ACC112 (cell line): ENCODE results near the gene STAT3.
"Not testable (repeated sequence)": the region's sequence is repeated elsewhere in the genome, so short reads cannot be mapped to it uniquely, and the experiment has no call there.

Experiments
- H2AFZ ChIP-seq: fragments of 200-600 bp; sonication (generic); one replicate; pipeline ENCODE4 v1.6.0; 2017; ENCODE audit warnings: antibody characterized with exemption, low read length; ENCODE audit not compliant: unreplicated experiment
- H3K27ac ChIP-seq: fragments of 200-600 bp; sonication (generic); 2 replicates; pipeline ENCODE4 v1.5.1; 2014; ENCODE audit warnings: low read depth, mild to moderate bottlenecking, antibody characterized with exemption, low read length, moderate library complexity
- H3K27me3 ChIP-seq: fragments of 200-600 bp; sonication (generic); 2 replicates; pipeline ENCODE4 v1.6.1; 2014; ENCODE audit warnings: mild to moderate bottlenecking, antibody characterized with exemption, low read length, moderate library complexity, mixed read lengths; ENCODE audit not compliant: insufficient read depth
- H3K36me3 ChIP-seq: fragments of 200-600 bp; sonication (generic); 2 replicates; pipeline ENCODE4 v1.6.1; 2016; ENCODE audit warnings: mild to moderate bottlenecking, antibody characterized with exemption, low read length, moderate library complexity, mixed read lengths; ENCODE audit not compliant: insufficient read depth
- H3K4me1 ChIP-seq: fragments of 200-600 bp; sonication (generic); one replicate; pipeline ENCODE4 v1.6.1; 2016; ENCODE audit warnings: low read length, mixed read lengths; ENCODE audit not compliant: insufficient read depth, unreplicated experiment, control insufficient read depth
- H3K4me3 ChIP-seq: fragments of 200-600 bp; sonication (generic); 2 replicates; pipeline ENCODE4 v1.5.1; 2014; ENCODE audit warnings: mild to moderate bottlenecking, low read depth, low read length
- H3K79me2 ChIP-seq: fragments of 200-600 bp; sonication (generic); one replicate; pipeline ENCODE4 v1.6.0; 2016; ENCODE audit warnings: low read length; ENCODE audit not compliant: control insufficient read depth, unreplicated experiment, insufficient read depth

Gene STAT3

GRCh38 chr17:42407289-42407836, 19.1 kb upstream of the STAT3 start:
- Histone ChIP-seq H3K36me3 (peaks cover 14% of the 10 kb centered on the region; the same call in 1 of the 2 replicates), H2AFZ (no peak overlapping the region), H3K27ac (peak overlapping the region; percentile 41)

GRCh38 chr17:42406615-42407288, 18.5 kb upstream of the STAT3 start:
- Histone ChIP-seq H3K27ac (peak overlapping the region; percentile 41), H3K4me1 (peaks cover 71% of the 10 kb centered on the region), H2AFZ (no peak overlapping the region), H3K4me3 (peak overlapping the region; percentile 26; the same call in 1 of the 2 replicates), H3K79me2 (peaks cover 90% of the 10 kb centered on the region), H3K27me3 (no peaks in the 10 kb centered on the region), H3K36me3 (peaks cover 14% of the 10 kb centered on the region; the same call in 1 of the 2 replicates)

More at GRCh38 chr17:42407289-42407836, 19.1 kb upstream of the STAT3 start:
- H3K79me2 ChIP-seq: peaks cover 90% of the 10 kb centered on the region
- no peak overlapping the region for H3K4me3 ChIP-seq
- peaks cover 68% of the 10 kb centered on the region for H3K4me1 ChIP-seq
- H3K27me3 ChIP-seq: no peaks in the 10 kb centered on the region

- Histone ChIP-seq H2AFZ (no peak overlapping the region), H3K79me2 (peaks cover 83% of the 10 kb centered on the region), H3K4me3 (no peak overlapping the region), H3K4me1 (peaks cover 65% of the 10 kb centered on the region), H3K36me3 (peaks cover 14% of the 10 kb centered on the region; the same call in 1 of the 2 replicates), H3K27ac (0 out of 2 replicates have a peak overlapping the region, but pooled peaks have one; percentile 19), H3K27me3 (no peaks in the 10 kb centered on the region)
Measured at GRCh38 chr17:42405963-42406495, 17.8 kb upstream of the STAT3 start.

- Histone ChIP-seq H3K27ac (no peak overlapping the region), H3K79me2 (peaks cover 78% of the 10 kb centered on the region), H3K4me3 (no peak overlapping the region), H3K36me3 (peaks cover 14% of the 10 kb centered on the region; the same call in 1 of the 2 replicates), H2AFZ (no peak overlapping the region), H3K27me3 (no peaks in the 10 kb centered on the region), H3K4me1 (peaks cover 57% of the 10 kb centered on the region)
Measured at GRCh38 chr17:42405076-42405475, 16.8 kb upstream of the STAT3 start.

GRCh38 chr17:42404326-42405055, 16.2 kb upstream of the STAT3 start:
- Histone ChIP-seq H3K27ac (no peak overlapping the region), H3K4me1 (peaks cover 51% of the 10 kb centered on the region), H3K36me3 (peaks cover 14% of the 10 kb centered on the region; the same call in 1 of the 2 replicates), H3K27me3 (no peaks in the 10 kb centered on the region), H3K4me3 (no peak overlapping the region), H3K79me2 (peaks cover 73% of the 10 kb centered on the region), H2AFZ (no peak overlapping the region)

GRCh38 chr17:42403150-42403549, 14.9 kb upstream of the STAT3 start:
- Histone ChIP-seq H2AFZ (no peak overlapping the region), H3K27me3 (no peaks in the 10 kb centered on the region), H3K4me1 (peaks cover 46% of the 10 kb centered on the region), H3K79me2 (peaks cover 62% of the 10 kb centered on the region), H3K27ac (no peak overlapping the region), H3K4me3 (no peak overlapping the region), H3K36me3 (peaks cover 14% of the 10 kb centered on the region; the same call in 1 of the 2 replicates)

GRCh38 chr17:42402117-42402516, 13.9 kb upstream of the STAT3 start:
- Histone ChIP-seq H3K4me1 (peaks cover 37% of the 10 kb centered on the region), H3K27me3 (no peaks in the 10 kb centered on the region), H3K36me3 (peaks cover 14% of the 10 kb centered on the region; the same call in 1 of the 2 replicates), H2AFZ (no peak overlapping the region), H3K79me2 (peaks cover 52% of the 10 kb centered on the region), H3K4me3 (no peak overlapping the region), H3K27ac (peak overlapping the region; percentile 45)

- H2AFZ ChIP-seq, H3K27ac ChIP-seq, H3K27me3 ChIP-seq, H3K4me3 ChIP-seq: not testable (repeated sequence)
- H3K79me2 ChIP-seq: peaks cover 40% of the 10 kb centered on the region
- peaks cover 14% of the 10 kb centered on the region; the same call in 1 of the 2 replicates for H3K36me3 ChIP-seq
- H3K4me1 ChIP-seq: peaks cover 25% of the 10 kb centered on the region
Measured at GRCh38 chr17:42400844-42401375, 12.7 kb upstream of the STAT3 start.

- Histone ChIP-seq H3K36me3 (peaks cover 13% of the 10 kb centered on the region; the same call in 1 of the 2 replicates), H3K4me1 (peaks cover 23% of the 10 kb centered on the region), H3K27me3 (no peaks in the 10 kb centered on the region), H2AFZ (no peak overlapping the region), H3K4me3 (no peak overlapping the region), H3K27ac (0 out of 2 replicates have a peak overlapping the region, but pooled peaks have one; percentile 20), H3K79me2 (peaks cover 33% of the 10 kb centered on the region)
Measured at GRCh38 chr17:42399948-42400843, 12.0 kb upstream of the STAT3 start.
